Lung microvascular endothelial cell (primary cell): ENCODE results near the gene ADCY3. TPM values are rescaled to one million over a fixed set of nuclear protein-coding genes. Genes with fewer than 3 reads are reported as not detected.

Source experiments
- DNase-seq, 2 donors: peaks; one replicate each; pipeline versions ENCODE4 v3.0.0 to v3.0.0-alpha.2; 2010; ENCODE audit warnings: low read depth in 2 of 2
- total RNA-seq: library from RNA; depleted of rRNA; stranded (reverse); fragments of >200 nt; gene quantifications from 2 replicates; pipeline ENCODE4 v1.2.1, GENCODE V29; 2014

The ADCY3 gene
- total RNA-seq, result 5.2 and 15.5 TPM in 2 replicates

- DNase-seq, result peak; percentile 40 to 58
Observed at GRCh38 chr2:24920098-24920808, at the start of gene ADCY3. TSS of gene ADCY3 (minus strand) at chr2:24920237. CDS start at chr2:24918987, 1,250 bp downstream.

GRCh38 chr2:24969784-24970183 is 49.7 kb upstream of the ADCY3 start:
- DNase-seq, result no peak

GRCh38 chr2:24961903-24962302 is 41.9 kb upstream of the ADCY3 start:
- no peak for DNase-seq

GRCh38 chr2:24959761-24960160 is 39.7 kb upstream of the ADCY3 start:
- DNase-seq, result no peak

GRCh38 chr2:24958411-24958935 is 38.4 kb upstream of the ADCY3 start:
- peak; percentile 60 to 77 for DNase-seq

- DNase-seq, result no peak
Observed at GRCh38 chr2:24957976-24958375, 37.9 kb upstream of the ADCY3 start.

GRCh38 chr2:24957221-24957620 is 37.2 kb upstream of the ADCY3 start:
- DNase-seq, result no peak

- no peak for DNase-seq
Observed at GRCh38 chr2:24955921-24956320, 35.9 kb upstream of the ADCY3 start.

- no peak for DNase-seq
Observed at GRCh38 chr2:24955232-24955631, 35.2 kb upstream of the ADCY3 start.

- DNase-seq, result no peak
Observed at GRCh38 chr2:24950102-24950501, 30.1 kb upstream of the ADCY3 start.

- no peak for DNase-seq
Observed at GRCh38 chr2:24948506-24948905, 28.5 kb upstream of the ADCY3 start.

- no peak for DNase-seq
Observed at GRCh38 chr2:24947561-24948157, 27.6 kb upstream of the ADCY3 start.

- DNase-seq, result no peak
Observed at GRCh38 chr2:24945907-24946306, 25.9 kb upstream of the ADCY3 start.

GRCh38 chr2:24943427-24944053 is 23.5 kb upstream of the ADCY3 start:
- DNase-seq, result no peak

- DNase-seq, result no peak
Observed at GRCh38 chr2:24939353-24939752, 19.3 kb upstream of the ADCY3 start.

- no peak for DNase-seq
Observed at GRCh38 chr2:24937236-24937635, 17.2 kb upstream of the ADCY3 start.

GRCh38 chr2:24935145-24935544 is 15.1 kb upstream of the ADCY3 start:
- no peak for DNase-seq

GRCh38 chr2:24932715-24933114 is 12.7 kb upstream of the ADCY3 start:
- no peak for DNase-seq

GRCh38 chr2:24930768-24931167 is 10.7 kb upstream of the ADCY3 start:
- DNase-seq, result no peak

GRCh38 chr2:24929230-24929629 is 9.2 kb upstream of the ADCY3 start:
- no peak for DNase-seq

- DNase-seq, result no peak
Observed at GRCh38 chr2:24928036-24928435, 8.0 kb upstream of the ADCY3 start.

- peak; percentile 19 to 23 for DNase-seq
Observed at GRCh38 chr2:24926602-24927252, 6.7 kb upstream of the ADCY3 start.
